ENCODE results near the gene GPX8. TPM values are rescaled to one million over a fixed set of nuclear protein-coding genes. Genes with fewer than 3 reads are reported as not detected.

GPX8 gene
- total and polyA plus RNA-seq, 7 donors, result 1.6 to 4.2 (median 2.4) TPM

DNA sequence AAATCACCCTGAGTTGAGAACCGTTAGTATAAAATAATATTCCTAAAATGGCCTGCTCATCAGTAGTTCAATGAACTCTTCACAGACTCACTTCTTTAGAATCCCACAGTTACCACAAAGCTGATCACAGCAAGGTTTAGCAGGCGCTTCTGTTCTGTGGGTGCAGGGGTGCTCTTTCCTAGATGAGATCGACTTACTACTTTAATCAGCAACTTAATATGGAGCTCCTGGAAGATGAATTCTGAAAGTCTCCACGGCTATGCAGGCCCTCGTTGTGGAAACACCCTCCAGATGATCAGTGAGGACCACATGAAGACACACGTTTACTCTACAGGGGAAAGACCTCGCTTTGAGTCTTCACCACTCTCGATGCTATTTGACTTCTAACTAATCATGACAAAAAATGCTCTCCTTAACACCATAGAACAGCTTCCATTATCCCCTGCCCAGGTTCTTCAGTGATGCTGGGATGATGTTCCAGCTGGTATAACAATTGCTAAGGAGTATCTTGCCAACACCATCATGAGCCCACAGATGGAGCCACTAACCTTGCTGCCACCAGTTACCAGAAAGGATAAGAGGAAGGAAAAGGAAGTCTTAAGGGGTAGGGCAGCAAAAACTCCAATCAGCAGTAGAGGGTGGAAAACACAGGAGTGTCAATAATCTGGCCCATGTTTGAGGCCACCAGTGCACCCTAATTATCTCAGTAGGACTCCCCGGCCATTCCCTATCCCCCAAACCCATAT, 17.9 kb upstream of the GPX8 start:
- TF ChIP-seq, protein P1, sequence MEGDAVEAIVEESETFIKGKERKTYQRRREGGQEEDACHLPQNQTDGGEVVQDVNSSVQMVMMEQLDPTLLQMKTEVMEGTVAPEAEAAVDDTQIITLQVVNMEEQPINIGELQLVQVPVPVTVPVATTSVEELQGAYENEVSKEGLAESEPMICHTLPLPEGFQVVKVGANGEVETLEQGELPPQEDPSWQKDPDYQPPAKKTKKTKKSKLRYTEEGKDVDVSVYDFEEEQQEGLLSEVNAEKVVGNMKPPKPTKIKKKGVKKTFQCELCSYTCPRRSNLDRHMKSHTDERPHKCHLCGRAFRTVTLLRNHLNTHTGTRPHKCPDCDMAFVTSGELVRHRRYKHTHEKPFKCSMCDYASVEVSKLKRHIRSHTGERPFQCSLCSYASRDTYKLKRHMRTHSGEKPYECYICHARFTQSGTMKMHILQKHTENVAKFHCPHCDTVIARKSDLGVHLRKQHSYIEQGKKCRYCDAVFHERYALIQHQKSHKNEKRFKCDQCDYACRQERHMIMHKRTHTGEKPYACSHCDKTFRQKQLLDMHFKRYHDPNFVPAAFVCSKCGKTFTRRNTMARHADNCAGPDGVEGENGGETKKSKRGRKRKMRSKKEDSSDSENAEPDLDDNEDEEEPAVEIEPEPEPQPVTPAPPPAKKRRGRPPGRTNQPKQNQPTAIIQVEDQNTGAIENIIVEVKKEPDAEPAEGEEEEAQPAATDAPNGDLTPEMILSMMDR (IDR thresholded peaks at IDR 0.05), result no peak

DNA sequence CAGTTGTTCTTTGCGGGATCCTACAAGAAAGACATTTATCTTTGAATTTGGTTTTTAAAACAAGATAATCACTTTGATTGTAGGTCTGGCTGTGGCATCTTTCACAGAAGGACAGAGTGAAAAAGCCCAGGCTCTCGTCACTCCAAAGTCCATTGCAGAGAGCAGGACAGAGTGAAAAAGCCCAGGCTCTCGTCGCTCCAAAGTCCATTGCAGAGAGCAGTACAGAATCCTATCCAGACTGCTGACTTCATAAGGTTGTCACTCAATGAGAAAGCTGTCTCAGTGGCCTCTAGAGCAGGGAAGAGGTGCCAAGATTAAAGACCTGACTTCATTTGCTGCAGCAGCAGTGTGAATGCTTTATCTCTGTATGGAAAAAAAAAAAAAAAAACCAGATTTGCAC, 16.3 kb upstream of the GPX8 start:
- TF ChIP-seq, protein P1 (IDR thresholded peaks at IDR 0.05), result no peak
- intact Hi-C loops (cut with DNase I), result loop anchor here (5.0 to 10.0 kb wide), 3 partner anchors 189 to 629 kb away; partner anchors contain the start of gene SNX18 (in 1 of the 2)
- no peaks in the 10 kb centered on the region for H3K9me3 ChIP-seq
- no peaks in the 10 kb centered on the region for H3K36me3 ChIP-seq (ENCODE audit: insufficient read depth in 1 of 2, low read depth in 1 of 2)
- DNase-seq, result no peak
- peaks cover 0 to 5% (median 4%) of the 10 kb centered on the region in 3 donors for H3K27me3 ChIP-seq (ENCODE audit: insufficient read depth in 3 of 3, low read length in 2 of 3)
- no peaks in the 10 kb centered on the region for H3K4me1 ChIP-seq
- H3K4me3 ChIP-seq, result no peak overlapping the region
- no peak for ATAC-seq
- H3K27ac ChIP-seq, result no peak overlapping the region
- WGBS, 3 donors, result 56 to 68% (median 57%) methylated on average over 4 of the region's 4 CpGs

More for the DNA sequence above, 17.9 kb upstream of the GPX8 start:
- DNase-seq, result no peak
- no peaks in the 10 kb centered on the region for H3K4me1 ChIP-seq
- peaks cover 0 to 5% (median 4%) of the 10 kb centered on the region in 3 donors for H3K27me3 ChIP-seq (ENCODE audit: insufficient read depth in 3 of 3, low read length in 2 of 3)
- no peak for ATAC-seq
- H3K36me3 ChIP-seq (ENCODE audit: insufficient read depth in 1 of 2, low read depth in 1 of 2), result no peaks in the 10 kb centered on the region
- 89 to 92% (median 91%) methylated on average over 9 of the region's 9 CpGs for WGBS, 3 donors
- no peak overlapping the region for H3K27ac ChIP-seq
- intact Hi-C loops (cut with DNase I), result loop anchor here (5.0 to 10.0 kb wide), 3 partner anchors 187 to 627 kb away; partner anchors contain the start of gene SNX18 (in 1 of the 2)
- no peaks in the 10 kb centered on the region for H3K9me3 ChIP-seq
- no peak overlapping the region for H3K4me3 ChIP-seq

DNA sequence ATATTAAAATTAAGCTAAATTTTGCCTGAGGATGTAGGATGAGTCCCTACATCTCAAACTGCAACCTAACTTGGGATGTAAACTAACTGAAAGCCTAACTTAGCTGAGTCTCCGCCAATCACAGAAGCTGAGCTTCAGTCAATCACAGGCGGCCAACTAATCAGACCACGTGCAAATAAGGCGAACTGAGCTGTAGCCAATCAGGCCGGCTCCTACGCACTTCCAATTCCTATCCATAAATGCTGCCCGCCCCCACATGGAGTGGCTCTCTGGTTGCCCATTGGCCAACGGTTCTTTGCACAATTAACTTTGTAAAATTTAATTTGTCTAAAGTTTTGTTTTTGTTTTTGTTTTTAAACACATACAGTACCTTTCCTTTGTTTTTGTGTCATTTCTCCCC, 13.9 kb upstream of the GPX8 start:
- intact Hi-C loops (cut with DNase I), result loop anchor here in 1 of 2 donors (2.0 to 10.0 kb wide), 3 partner anchors 191 to 631 kb away; partner anchors contain the start of gene SNX18
- 72 to 88% (median 79%) methylated on average over 8 of the region's 8 CpGs for WGBS, 3 donors
- peaks cover 0 to 5% (median 4%) of the 10 kb centered on the region in 3 donors for H3K27me3 ChIP-seq (ENCODE audit: insufficient read depth in 3 of 3, low read length in 2 of 3)
- no peak for ATAC-seq
- DNase-seq, result no peak
- no peaks in the 10 kb centered on the region for H3K4me1 ChIP-seq
- no peak overlapping the region for H3K4me3 ChIP-seq
- no peaks in the 10 kb centered on the region for H3K36me3 ChIP-seq (ENCODE audit: insufficient read depth in 1 of 2, low read depth in 1 of 2)
- no peak overlapping the region for H3K27ac ChIP-seq
- TF ChIP-seq, protein P1 (IDR thresholded peaks at IDR 0.05), result no peak
- H3K9me3 ChIP-seq, result no peaks in the 10 kb centered on the region

DNA sequence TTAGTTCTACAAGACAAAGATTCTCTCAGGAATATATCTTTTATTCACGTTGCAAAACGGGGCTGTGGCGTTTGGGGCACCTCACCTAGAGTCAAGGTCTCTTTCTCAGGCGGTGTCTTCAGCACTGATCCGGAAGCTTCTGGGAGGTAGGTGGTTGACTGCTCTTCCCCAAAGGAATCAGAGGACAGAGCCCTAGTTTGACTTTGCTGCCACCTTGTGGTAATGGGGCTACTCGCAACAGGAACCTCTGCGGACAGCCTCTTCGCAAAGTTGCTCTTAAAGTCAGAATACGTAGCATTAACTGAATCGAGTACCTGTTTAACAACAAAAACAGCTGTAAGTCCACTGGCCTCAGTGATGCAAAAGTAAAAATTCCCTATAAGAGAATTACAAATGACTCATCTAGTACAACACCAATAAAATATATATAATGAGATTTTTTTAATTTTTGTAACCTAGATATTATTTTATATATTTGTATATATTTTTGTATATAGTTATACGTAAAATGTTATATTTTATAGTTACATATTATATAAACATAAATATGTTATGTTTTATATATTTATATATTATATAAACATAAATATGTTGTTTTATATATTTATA, 13.3 kb upstream of the GPX8 start:
- WGBS, 3 donors, result 8% methylated on average over 11 of the region's 11 CpGs
- intact Hi-C loops (cut with DNase I), result loop anchor here in 1 of 2 donors (2.0 to 10.0 kb wide), 3 partner anchors 192 to 632 kb away; partner anchors contain the start of gene SNX18
- no peak overlapping the region for H3K27ac ChIP-seq

More for the DNA sequence above, 13.3 kb upstream of the GPX8 start:
- TF ChIP-seq, protein P1 (IDR thresholded peaks at IDR 0.05), result peak; percentile 89
- peak; percentile 64 to 74 for DNase-seq
- Histone ChIP-seq H3K27me3 (ENCODE audit: insufficient read depth in 3 of 3, low read length in 2 of 3) (peaks cover 0 to 5% (median 4%) of the 10 kb centered on the region in 3 donors), H3K4me3 (no peak overlapping the region), H3K36me3 (ENCODE audit: insufficient read depth in 1 of 2, low read depth in 1 of 2) (no peaks in the 10 kb centered on the region), H3K9me3 (no peaks in the 10 kb centered on the region), H3K4me1 (no peaks in the 10 kb centered on the region)
- peak; percentile 78 to 95 (median 84) for ATAC-seq
